H9 (cell line): ENCODE data around the gene NUDT8. TPM values are rescaled to one million over a fixed set of nuclear protein-coding genes. Genes with fewer than 3 reads are reported as not detected.

ENCODE experiments used
- DNase-seq: peaks from one replicate; pipeline ENCODE4 v3.0.0-alpha.2; 2017
- H2AFZ ChIP-seq: one replicate; pipeline ENCODE4 v1.6.1; 2013; ENCODE audit warnings: mild to moderate bottlenecking, low read length, control low read depth, moderate library complexity
- H2AK5ac ChIP-seq: 2 replicates; pipeline ENCODE4 v1.6.1; 2013; ENCODE audit warnings: low read length, control low read depth, mixed read lengths; ENCODE audit not compliant: insufficient read length
- H2BK120ac ChIP-seq: one replicate; pipeline ENCODE4 v1.6.1; 2013; ENCODE audit warnings: low read depth, mild to moderate bottlenecking, low read length, control low read depth, inconsistent platforms; ENCODE audit not compliant: poor library complexity, severe bottlenecking
- H2BK12ac ChIP-seq: 2 replicates; pipeline ENCODE4 v1.6.1; 2013; ENCODE audit warnings: low read length, control low read depth, mixed read lengths, low read depth; ENCODE audit not compliant: insufficient read length
- H2BK15ac ChIP-seq: 2 replicates; pipeline ENCODE4 v1.6.1; 2013; ENCODE audit warnings: low read depth, low read length, control low read depth
- H2BK20ac ChIP-seq: one replicate; pipeline ENCODE4 v1.6.1; 2013; ENCODE audit warnings: low read depth, mild to moderate bottlenecking, low read length, control low read depth, inconsistent platforms; ENCODE audit not compliant: poor library complexity, severe bottlenecking
- H2BK5ac ChIP-seq: 2 replicates; pipeline ENCODE4 v1.6.1; 2013; ENCODE audit warnings: low read length, control low read depth, mixed read lengths; ENCODE audit not compliant: insufficient read length
- H3K14ac ChIP-seq: 2 replicates; pipeline ENCODE4 v1.6.1; 2013; ENCODE audit warnings: low read length, control low read depth; ENCODE audit not compliant: insufficient read depth
- H3K18ac ChIP-seq: 2 replicates; pipeline ENCODE4 v1.6.1; 2013; ENCODE audit warnings: low read depth, mild to moderate bottlenecking, mixed read lengths, low read length, control low read depth; ENCODE audit not compliant: insufficient read length
- H3K23ac ChIP-seq: 2 replicates; pipeline ENCODE4 v1.6.1; 2013; ENCODE audit warnings: low read length, control low read depth, mixed read lengths, low read depth; ENCODE audit not compliant: insufficient read length
- H3K23me2 ChIP-seq: 2 replicates; pipeline ENCODE4 v1.6.1; 2013; ENCODE audit warnings: low read depth, mild to moderate bottlenecking, mixed read lengths, low read length, control low read depth; ENCODE audit not compliant: insufficient read length, poor library complexity, severe bottlenecking
- H3K27ac ChIP-seq: 2 replicates; pipeline ENCODE4 v1.5.1; 2013; ENCODE audit warnings: low read length, control low read depth, mixed read lengths, low read depth; ENCODE audit not compliant: insufficient read length
- H3K27me3 ChIP-seq: 2 replicates; pipeline ENCODE4 v1.6.1; 2013; ENCODE audit warnings: low read length, control low read depth, inconsistent platforms; ENCODE audit not compliant: insufficient read depth
- H3K4ac ChIP-seq: 2 replicates; pipeline ENCODE4 v1.6.1; 2013; ENCODE audit warnings: low read depth, mild to moderate bottlenecking, control low read depth, inconsistent platforms, low read length, moderate library complexity
- H3K4me1 ChIP-seq: 2 replicates; pipeline ENCODE4 v1.6.1; 2013; ENCODE audit warnings: low read length, control low read depth, inconsistent platforms; ENCODE audit not compliant: insufficient read depth
- H3K4me2 ChIP-seq: 2 replicates; pipeline ENCODE4 v1.6.1; 2013; ENCODE audit warnings: low read length, control low read depth, mixed read lengths; ENCODE audit not compliant: insufficient read length, insufficient read depth
- H3K56ac ChIP-seq: 2 replicates; pipeline ENCODE4 v1.6.1; 2013; ENCODE audit warnings: low read depth, mild to moderate bottlenecking, mixed read lengths, low read length, control low read depth; ENCODE audit not compliant: insufficient read length
- H3K79me1 ChIP-seq: 2 replicates; pipeline ENCODE4 v1.6.1; 2013; ENCODE audit warnings: low read depth, mild to moderate bottlenecking, moderate library complexity, low read length, control low read depth, inconsistent platforms; ENCODE audit not compliant: insufficient read depth, poor library complexity, severe bottlenecking
- H3K79me2 ChIP-seq: 2 replicates; pipeline ENCODE4 v1.6.1; 2013; ENCODE audit warnings: low read length, control low read depth, inconsistent platforms; ENCODE audit not compliant: insufficient read depth
- H3K9ac ChIP-seq: 2 replicates; pipeline ENCODE4 v1.6.1; 2013; ENCODE audit warnings: low read length, control low read depth, mixed read lengths; ENCODE audit not compliant: insufficient read length; ENCODE audit errors: extremely low read depth
- H3K9me3 ChIP-seq: one replicate; pipeline ENCODE4 v1.6.1; 2013; ENCODE audit warnings: low read depth, low read length, inconsistent platforms; ENCODE audit not compliant: control insufficient read depth
- H3T11ph ChIP-seq: one replicate; pipeline ENCODE4 v1.6.1; 2013; ENCODE audit warnings: mild to moderate bottlenecking, low read length, control low read depth, inconsistent platforms
- H4K20me1 ChIP-seq: one replicate; pipeline ENCODE4 v1.6.1; 2013; ENCODE audit not compliant: control insufficient read depth, insufficient read length, insufficient read depth
- H4K5ac ChIP-seq: 2 replicates; pipeline ENCODE4 v1.6.1; 2013; ENCODE audit warnings: low read depth, mild to moderate bottlenecking, mixed read lengths, low read length, control low read depth; ENCODE audit not compliant: insufficient read length
- H4K8ac ChIP-seq: replicated peaks from 2 replicates; pipeline ENCODE4 v1.6.1; 2013; ENCODE audit warnings: low read length, control low read depth, mixed read lengths, low read depth; ENCODE audit not compliant: insufficient read length
- H4K91ac ChIP-seq: 2 replicates; pipeline ENCODE4 v1.6.1; 2013; ENCODE audit warnings: low read depth, mild to moderate bottlenecking, moderate library complexity, mixed read lengths, low read length, control low read depth; ENCODE audit not compliant: insufficient read length
- H3K27ac Mint-ChIP-seq, 3 experiments: 2 replicates in 2 of 3; 3 replicates in 1 of 3; pipeline ENCODE4 v1.8.0; 2020 to 2021; ENCODE audit warnings: mixed read lengths in 3 of 3, mild to moderate bottlenecking in 1 of 3, moderate library complexity in 1 of 3
- H3K27me3 Mint-ChIP-seq: 2 replicates; pipeline ENCODE4 v1.8.0; 2021; ENCODE audit warnings: low read depth, mild to moderate bottlenecking, moderate library complexity, mixed read lengths
- H3K36me3 Mint-ChIP-seq, 3 experiments: 2 replicates in 2 of 3; 3 replicates in 1 of 3; pipeline ENCODE4 v1.8.0; 2020 to 2021; ENCODE audit warnings: low read depth in 3 of 3, mixed read lengths in 3 of 3; ENCODE audit not compliant: insufficient read depth in 1 of 3
- H3K4me1 Mint-ChIP-seq, 2 experiments: 2 replicates each; pipeline ENCODE4 v1.8.0; 2020; ENCODE audit warnings: mixed read lengths in 2 of 2
- H3K4me3 Mint-ChIP-seq, 2 experiments: 2 replicates in 1 of 2; 3 replicates in 1 of 2; pipeline ENCODE4 v1.8.0; 2020 to 2021; ENCODE audit warnings: mild to moderate bottlenecking in 2 of 2, mixed read lengths in 2 of 2, moderate library complexity in 1 of 2
- H3K9me3 Mint-ChIP-seq, 2 experiments: 2 replicates in 1 of 2; 3 replicates in 1 of 2; pipeline ENCODE4 v1.8.0; 2020; ENCODE audit warnings: mild to moderate bottlenecking in 2 of 2, mixed read lengths in 2 of 2, moderate library complexity in 1 of 2
- CTCF ChIP-seq: fragments of 200-600 bp; sonication (generic); conservative IDR thresholded peaks from 3 replicates; pipeline ENCODE4 v1.8.0; 2021; ENCODE audit warnings: antibody characterized with exemption, mild to moderate bottlenecking
- WGBS: extraction: QIAGEN DNeasy Blood & Tissue Kit; methylation state at CpG from one replicate; pipeline ENCODE4 v1.1.7; 2013; ENCODE audit warnings: missing lambda C conversion rate, low lambda C conversion rate, mixed read lengths; ENCODE audit not compliant: insufficient read length; ENCODE audit errors: extremely low coverage; 5-methylcytosine and 5-hydroxymethylcytosine counted together
- total RNA-seq: library from RNA; stranded (reverse); gene quantifications from 2 replicates; pipeline ENCODE4 v1.2.1, GENCODE V29; 2021

Gene NUDT8
- total RNA-seq, 1 experiment from 2014 or later, result 6.5 TPM

- no peak overlapping the region for H4K91ac ChIP-seq
- peaks cover 17 to 23% (median 17%) of the 10 kb centered on the region in 3 experiments for H3K36me3 Mint-ChIP-seq
- H3K14ac ChIP-seq, result no peak overlapping the region
- peaks cover 0 to 3% of the 10 kb centered on the region in 2 experiments; a peak in 2 of 5 replicates for H3K9me3 Mint-ChIP-seq
- H2BK12ac ChIP-seq, result no peak overlapping the region
- no peak overlapping the region for H2BK120ac ChIP-seq
- WGBS, result no CpG with 5 or more reads among the region's 70 CpGs
- no peaks in the 10 kb centered on the region for H3K27me3 ChIP-seq
- H3K4me1 Mint-ChIP-seq, result peaks cover 31 to 33% of the 10 kb centered on the region in 2 experiments
- H4K20me1 ChIP-seq, result no peaks in the 10 kb centered on the region
- H3K4me3 Mint-ChIP-seq, result peak overlapping the region; percentile 72 to 85
- no peak overlapping the region for H3K23ac ChIP-seq
- H3K4me1 ChIP-seq, result no peaks in the 10 kb centered on the region; the same call in 1 of the 2 replicates
- H3K27me3 Mint-ChIP-seq, result peaks cover 24% of the 10 kb centered on the region
- H2BK20ac ChIP-seq, result no peak overlapping the region
- no peak overlapping the region for H2BK5ac ChIP-seq
- H4K5ac ChIP-seq, result no peak overlapping the region
- H3K79me1 ChIP-seq, result no peaks in the 10 kb centered on the region
- H3K18ac ChIP-seq, result peak overlapping the region; percentile 54
- H3K79me2 ChIP-seq, result no peaks in the 10 kb centered on the region
- H3K4ac ChIP-seq, result no peak overlapping the region
- peak overlapping the region; percentile 38 for H3K4me2 ChIP-seq
- no peak overlapping the region for H3K56ac ChIP-seq
- H2AFZ ChIP-seq, result no peak overlapping the region
- H3K27ac Mint-ChIP-seq, result peak overlapping the region; percentile 67 to 94 (median 88); a peak in 6 of 7 replicates
- no peak overlapping the region for H4K8ac ChIP-seq
- no peaks in the 10 kb centered on the region for H3K23me2 ChIP-seq
- no peak overlapping the region for H3K27ac ChIP-seq
- H2AK5ac ChIP-seq, result no peak overlapping the region
- no peak overlapping the region for H2BK15ac ChIP-seq
- H3T11ph ChIP-seq, result no peak overlapping the region
- peak; percentile 91 for TF ChIP-seq CTCF
- H3K9me3 ChIP-seq, result no peaks in the 10 kb centered on the region
- DNase-seq, result peak; percentile 99
- H3K9ac ChIP-seq, result no peak overlapping the region
Measured at GRCh38 chr11:67630228-67630942, 648 bp upstream of the NUDT8 start.
